Measurements from ENCODE around the gene MECP2.

The MECP2 gene

DNA sequence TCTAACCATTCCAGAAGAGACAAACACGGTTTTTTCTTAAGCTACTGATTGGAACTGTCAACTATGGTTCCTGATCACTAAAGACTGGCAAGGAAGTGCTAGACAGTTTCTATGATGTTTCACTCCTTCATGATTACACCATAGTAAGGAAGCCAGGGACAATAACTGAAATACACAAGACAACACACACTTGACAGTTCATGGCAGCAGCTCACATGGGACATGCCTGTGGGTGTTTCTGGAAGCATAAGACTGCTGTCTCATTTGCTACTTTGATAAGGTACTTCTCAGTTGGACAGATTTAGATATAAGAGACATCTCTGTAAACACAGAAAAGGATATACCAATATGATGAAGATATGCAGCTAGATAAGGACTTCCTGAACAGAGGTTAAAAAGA lies 69.5 kb downstream of the MECP2 start:
- Mint-ChIP-seq H3K4me1 (peaks cover 5 to 6% of the 10 kb centered on the region in 2 donors), H3K9me3 (no peaks in the 10 kb centered on the region), H3K27ac (peak overlapping the region; percentile 44), H3K27me3 (no peaks in the 10 kb centered on the region), H3K4me3 (no peak overlapping the region), H3K36me3 (peaks cover 12 to 21% of the 10 kb centered on the region in 2 donors)
- no peak for ATAC-seq (replicated peaks)
- DNase-seq: no peak

DNA sequence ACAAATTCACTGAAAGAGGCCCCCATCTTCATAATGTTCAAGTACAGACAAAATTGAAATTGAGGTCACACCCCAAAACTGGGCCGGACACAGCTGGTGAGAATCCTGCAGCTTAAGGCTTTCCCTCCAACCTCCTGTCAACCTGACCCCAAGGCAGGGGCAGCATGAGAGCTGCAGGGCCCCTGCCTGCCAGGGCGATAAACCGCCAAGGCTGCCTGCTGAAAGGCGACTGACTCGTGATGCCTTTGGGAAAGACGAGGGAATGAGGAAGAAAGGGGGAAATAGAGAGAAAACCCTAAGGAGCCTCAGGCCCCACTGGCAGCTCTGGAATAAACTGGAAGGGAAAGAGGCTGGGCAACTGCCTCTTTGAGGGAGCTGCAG lies 70.5 kb downstream of the MECP2 start:
- Mint-ChIP-seq H3K27ac (peak overlapping the region; percentile 34), H3K36me3 (peaks cover 12 to 16% of the 10 kb centered on the region in 2 donors), H3K9me3 (no peaks in the 10 kb centered on the region), H3K27me3 (no peaks in the 10 kb centered on the region), H3K4me3 (no peak overlapping the region), H3K4me1 (peaks cover 6 to 7% of the 10 kb centered on the region in 2 donors)
- ATAC-seq (replicated peaks) (no peak), DNase-seq (no peak)

DNA sequence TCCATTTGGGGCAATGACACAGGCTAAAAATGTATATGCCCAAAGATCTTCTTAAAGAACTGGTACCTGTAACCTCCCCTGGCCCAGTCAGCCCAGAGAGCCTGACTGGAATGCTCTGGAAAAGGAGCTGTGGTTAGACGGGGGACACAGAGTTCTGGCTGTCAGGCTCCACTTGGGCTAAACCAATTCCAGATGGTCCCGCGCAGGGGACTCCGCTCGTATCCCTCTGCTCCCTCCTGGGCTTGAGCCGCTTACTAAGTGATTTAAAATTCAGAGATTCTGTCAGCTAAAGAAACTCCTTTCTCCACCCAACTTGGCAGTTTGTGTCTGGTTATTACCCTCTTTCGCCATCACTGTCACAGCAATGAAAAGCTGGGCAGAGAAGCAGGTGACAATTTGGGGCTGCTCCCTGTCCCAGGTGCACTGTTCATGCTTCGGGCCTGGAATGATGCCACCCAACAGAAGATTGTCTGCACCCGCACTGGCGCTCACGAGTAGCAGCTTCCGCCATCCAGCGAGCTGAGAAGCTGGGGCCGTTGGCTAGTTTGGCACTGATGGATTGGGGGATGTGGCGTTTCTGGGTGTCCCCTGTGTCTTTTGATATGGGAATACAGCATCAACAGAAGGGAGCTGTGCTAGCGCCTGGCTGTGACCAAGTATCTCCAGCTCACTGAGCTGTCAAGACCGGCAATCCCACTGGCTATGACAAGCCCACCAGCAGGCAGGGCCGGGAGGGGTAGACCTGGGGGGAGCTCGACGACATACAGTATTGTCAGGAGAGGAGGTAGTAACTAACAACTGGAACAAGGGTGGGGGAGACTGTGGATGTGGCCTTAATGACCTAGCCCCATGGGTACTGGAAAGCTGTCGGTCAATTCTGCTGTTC lies 71.1 kb downstream of the MECP2 start:
- no peaks in the 10 kb centered on the region for H3K9me3 Mint-ChIP-seq
- H3K4me1 Mint-ChIP-seq: peaks cover 6 to 9% of the 10 kb centered on the region in 2 donors
- H3K27me3 Mint-ChIP-seq: no peaks in the 10 kb centered on the region
- H3K36me3 Mint-ChIP-seq: peaks cover 12 to 14% of the 10 kb centered on the region in 2 donors
- H3K27ac Mint-ChIP-seq: no peak overlapping the region
- DNase-seq (no peak), ATAC-seq (replicated peaks) (no peak)
- H3K4me3 Mint-ChIP-seq: no peak overlapping the region

DNA sequence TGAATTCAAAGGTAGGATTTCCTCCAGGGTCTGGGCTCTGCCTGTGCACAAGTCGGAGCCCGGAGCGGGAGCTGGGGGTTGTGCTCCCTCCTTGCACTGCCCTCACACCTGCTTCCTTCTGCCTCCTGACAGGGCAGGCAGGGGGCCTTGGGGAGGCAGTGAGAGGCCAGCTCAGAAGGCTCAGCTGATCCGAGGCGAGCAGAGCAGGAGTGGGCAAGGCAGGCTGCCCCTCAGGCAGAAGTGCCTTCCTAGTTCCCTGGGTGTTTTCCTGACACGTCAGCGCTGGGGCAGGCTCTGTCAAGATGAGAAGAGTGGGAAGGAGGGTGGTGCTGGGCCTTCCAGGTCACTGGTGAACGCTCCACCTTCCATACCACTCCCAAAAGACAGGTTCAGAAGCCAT lies 72.3 kb downstream of the MECP2 start:
- peaks cover 10 to 20% of the 10 kb centered on the region in 2 donors for H3K4me1 Mint-ChIP-seq
- DNase-seq (no peak), ATAC-seq (replicated peaks) (no peak)
- H3K9me3 Mint-ChIP-seq: no peaks in the 10 kb centered on the region
- H3K27me3 Mint-ChIP-seq: no peaks in the 10 kb centered on the region
- peaks cover 6 to 18% of the 10 kb centered on the region in 2 donors for H3K36me3 Mint-ChIP-seq
- H3K4me3 Mint-ChIP-seq: no peak overlapping the region
- H3K27ac Mint-ChIP-seq: no peak overlapping the region

DNA sequence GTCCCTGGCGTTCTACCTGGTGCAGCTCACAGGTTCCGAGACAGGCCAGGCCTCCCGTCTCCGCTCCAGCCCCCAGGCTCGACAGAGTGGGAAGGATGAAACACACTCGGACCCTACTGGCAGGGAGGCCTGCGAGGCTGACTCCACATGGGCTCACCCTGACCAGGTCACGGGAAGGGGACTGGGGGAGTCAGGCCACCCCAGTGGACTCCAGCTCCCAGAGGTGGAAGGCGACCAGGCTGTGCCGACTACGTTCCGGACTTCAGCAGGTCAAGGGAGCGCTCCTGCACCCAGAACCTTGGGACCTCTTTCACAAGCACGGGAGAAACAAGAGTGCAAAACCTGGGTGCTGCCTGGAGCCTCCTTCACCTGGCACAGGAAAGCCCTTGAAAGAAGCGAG lies 73.2 kb downstream of the MECP2 start:
- no peak for ATAC-seq (replicated peaks)
- Mint-ChIP-seq H3K36me3 (peaks cover 6 to 14% of the 10 kb centered on the region in 2 donors), H3K9me3 (no peaks in the 10 kb centered on the region), H3K4me1 (peaks cover 10 to 20% of the 10 kb centered on the region in 2 donors), H3K4me3 (no peak overlapping the region), H3K27ac (no peak overlapping the region), H3K27me3 (no peaks in the 10 kb centered on the region)
- DNase-seq: no peak

DNA sequence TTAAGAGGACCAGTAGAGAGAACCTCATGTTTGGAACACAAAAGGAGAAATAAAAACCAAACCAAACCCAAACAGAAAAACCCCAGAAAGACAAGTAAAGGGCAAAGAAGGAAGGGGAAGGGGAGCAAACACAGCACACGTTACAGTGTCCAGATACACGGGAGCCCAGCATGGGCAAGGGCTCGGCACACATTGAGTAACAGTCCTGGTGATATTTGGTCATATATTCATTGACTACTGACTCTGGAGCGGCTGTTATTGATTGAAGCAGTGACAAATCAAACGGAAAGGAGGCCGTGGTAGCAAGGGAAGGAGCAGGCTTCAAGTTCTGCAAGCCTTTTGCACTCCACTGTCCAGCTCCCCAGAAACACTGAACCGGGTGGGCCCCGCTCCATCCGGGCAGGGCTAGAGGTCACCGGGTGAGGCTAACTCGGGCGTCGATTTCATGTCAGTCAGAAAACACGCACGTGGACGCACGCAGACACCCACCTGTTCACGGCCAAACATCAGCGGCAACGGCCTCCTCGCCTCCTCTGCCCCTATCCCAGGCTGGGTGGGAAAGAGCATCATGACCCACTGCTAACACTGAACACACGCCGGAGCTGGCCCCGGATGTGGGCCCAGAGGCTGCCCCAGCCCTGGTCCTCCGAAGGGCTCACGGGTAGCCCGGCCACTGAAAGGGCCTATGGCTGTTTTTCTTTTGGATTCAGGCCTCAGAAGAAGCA lies 74.1 kb downstream of the MECP2 start:
- Mint-ChIP-seq H3K27me3 (no peaks in the 10 kb centered on the region), H3K27ac (peak overlapping the region; percentile 69)

DNA sequence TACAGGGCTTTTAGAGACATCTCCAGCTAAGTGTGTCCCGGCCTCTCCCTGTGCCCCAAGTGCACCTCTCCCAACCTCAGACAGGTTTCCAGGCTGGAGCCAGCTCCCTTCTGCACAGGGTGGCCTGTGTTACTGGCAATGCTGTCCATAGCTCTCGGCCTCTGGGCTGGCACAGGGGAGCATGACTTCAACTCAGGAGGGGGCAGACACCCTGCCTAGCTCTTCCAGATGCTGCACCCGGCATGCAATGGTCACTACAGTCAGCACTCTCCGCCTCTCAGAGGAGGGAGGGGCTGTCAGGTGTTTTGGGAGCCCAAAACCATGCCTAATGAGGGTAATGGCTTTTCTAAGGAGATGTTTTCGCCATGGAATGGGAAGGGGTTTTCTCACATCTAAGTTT lies 75.4 kb downstream of the MECP2 start:
- Mint-ChIP-seq H3K27ac (no peak overlapping the region), H3K4me3 (no peak overlapping the region), H3K27me3 (no peaks in the 10 kb centered on the region), H3K9me3 (no peaks in the 10 kb centered on the region), H3K36me3 (peaks cover 13% of the 10 kb centered on the region in 2 donors), H3K4me1 (peaks cover 12 to 28% of the 10 kb centered on the region in 2 donors)
- ATAC-seq (replicated peaks) (no peak), DNase-seq (no peak)

More for the DNA sequence above, 74.1 kb downstream of the MECP2 start:
- ATAC-seq (replicated peaks): no peak
- peaks cover 9 to 16% of the 10 kb centered on the region in 2 donors for H3K36me3 Mint-ChIP-seq
- no peak for DNase-seq
- peaks cover 11 to 26% of the 10 kb centered on the region in 2 donors for H3K4me1 Mint-ChIP-seq
- no peaks in the 10 kb centered on the region for H3K9me3 Mint-ChIP-seq
- peak overlapping the region in 1 of 2 donors; percentile 45 for H3K4me3 Mint-ChIP-seq

DNA sequence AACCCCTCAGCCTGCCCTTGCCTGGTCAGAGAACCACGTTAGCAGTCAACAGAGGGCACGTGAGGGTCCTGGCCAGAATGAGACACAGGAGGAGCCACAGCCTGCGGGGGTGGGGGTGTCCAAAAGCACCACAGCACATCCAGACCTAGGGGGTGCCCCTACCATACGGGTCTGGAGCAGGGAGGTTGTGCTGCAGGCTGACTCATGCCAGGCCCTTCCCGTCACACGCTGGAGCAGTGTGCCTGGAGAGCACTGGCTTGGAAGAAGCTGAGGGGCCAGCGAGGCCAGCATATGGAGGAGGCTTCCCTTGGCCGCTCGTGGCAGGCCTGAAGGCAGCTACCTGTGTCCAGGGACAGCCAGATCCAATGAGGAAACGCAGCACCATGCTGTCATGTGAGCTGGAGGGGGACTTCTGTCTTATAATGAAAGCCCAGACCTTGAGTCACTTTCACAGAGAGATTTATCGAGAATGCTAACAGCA lies 76.3 kb downstream of the MECP2 start:
- no peaks in the 10 kb centered on the region for H3K27me3 Mint-ChIP-seq
- peaks cover 13% of the 10 kb centered on the region in 2 donors for H3K36me3 Mint-ChIP-seq
- no peaks in the 10 kb centered on the region for H3K9me3 Mint-ChIP-seq
- H3K4me1 Mint-ChIP-seq: peaks cover 12 to 28% of the 10 kb centered on the region in 2 donors
- H3K27ac Mint-ChIP-seq: peak overlapping the region; percentile 70
- no peak for DNase-seq
- H3K4me3 Mint-ChIP-seq: peak overlapping the region; percentile 36 to 44
- no peak for ATAC-seq (replicated peaks)

DNA sequence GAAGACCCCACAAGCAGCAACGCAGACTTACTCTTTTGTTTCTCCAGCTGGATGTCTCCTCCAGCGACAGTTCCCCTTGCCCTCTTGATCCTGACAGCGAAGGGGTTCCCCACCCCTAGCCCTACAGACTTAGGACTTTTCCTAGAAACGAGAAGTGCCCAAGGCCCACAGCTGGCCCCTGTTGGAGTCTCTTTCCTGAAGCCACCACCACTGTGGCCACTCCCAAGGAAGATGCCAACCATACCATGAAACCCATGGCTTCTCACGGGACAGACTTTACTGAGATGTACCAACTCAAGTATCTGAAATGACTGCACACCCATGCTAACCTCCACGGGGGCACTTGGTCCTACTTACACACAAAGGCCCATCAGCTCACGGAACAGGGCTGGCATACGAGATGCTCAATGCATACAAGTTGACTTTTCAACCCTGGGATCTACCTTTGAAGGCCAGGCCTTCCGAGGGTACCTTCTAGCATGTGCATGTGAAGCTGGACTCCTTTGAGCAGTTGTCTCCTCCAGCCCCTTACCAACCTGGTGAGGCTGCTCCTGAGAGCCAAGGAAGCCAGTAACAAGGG lies 76.9 kb downstream of the MECP2 start:
- peak overlapping the region; percentile 87 to 90 for H3K4me3 Mint-ChIP-seq
- peaks cover 16 to 17% of the 10 kb centered on the region in 2 donors for H3K36me3 Mint-ChIP-seq
- no peaks in the 10 kb centered on the region for H3K9me3 Mint-ChIP-seq
- peak; percentile 8 to 13 for ATAC-seq (replicated peaks)
- peaks cover 0 to 4% of the 10 kb centered on the region in 2 donors for H3K27me3 Mint-ChIP-seq
- peak overlapping the region; percentile 97 for H3K27ac Mint-ChIP-seq
- H3K4me1 Mint-ChIP-seq: peaks cover 16 to 33% of the 10 kb centered on the region in 2 donors
- DNase-seq: no peak

DNA sequence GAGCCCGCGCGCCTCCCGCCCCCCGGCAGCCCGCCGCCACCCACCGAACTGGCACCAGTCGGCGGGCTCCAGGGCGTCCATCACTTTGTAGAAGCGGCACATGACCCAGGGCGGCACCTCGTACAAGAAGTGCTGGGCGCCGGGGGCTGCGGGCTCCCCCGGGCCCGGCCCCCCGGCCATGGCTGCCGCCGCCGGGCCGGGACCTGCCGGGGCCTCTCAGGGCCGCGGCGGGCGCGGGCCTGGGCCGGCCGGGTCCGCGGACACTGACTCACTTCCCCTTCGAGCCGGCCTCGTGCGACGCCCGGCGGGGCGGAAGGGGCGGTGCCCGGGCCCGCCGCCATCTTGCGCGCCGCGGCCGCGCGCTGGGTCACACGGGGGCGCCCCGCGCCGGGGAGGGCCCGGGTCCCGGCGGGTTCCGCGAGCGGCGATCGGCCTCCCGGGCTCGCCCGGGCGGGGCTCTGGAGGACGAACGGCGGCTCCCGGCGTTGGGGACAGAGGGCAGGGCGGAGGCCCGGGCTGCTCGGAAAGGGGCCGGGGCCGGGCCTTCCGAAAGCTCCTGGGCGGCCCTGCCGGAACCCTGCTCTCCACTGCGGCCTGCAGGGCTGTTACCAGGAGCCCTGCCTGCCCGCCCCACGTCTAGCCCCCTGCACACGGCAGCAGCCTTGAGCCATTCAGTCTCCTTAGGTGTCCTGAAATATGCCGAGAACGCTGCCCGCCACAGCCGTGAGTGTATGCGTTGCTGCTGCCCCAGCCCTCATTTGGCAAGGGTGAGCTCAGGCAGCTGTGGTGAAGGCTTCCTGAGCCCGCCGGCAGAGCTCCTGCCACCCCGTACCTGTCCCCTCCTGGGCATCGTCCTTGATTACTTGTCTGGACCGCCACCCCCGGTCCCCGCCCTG lies 77.6 kb downstream of the MECP2 start, which contains the start of gene IRAK1:
IRAK1 (minus strand) TSS at position 270 of the 896 bp plus-strand sequence; CDS start at position 180, 90 bp downstream.
- Mint-ChIP-seq H3K36me3 (peaks cover 17 to 22% of the 10 kb centered on the region in 2 donors), H3K27me3 (peaks cover 0 to 4% of the 10 kb centered on the region in 2 donors), H3K4me1 (peaks cover 21 to 39% of the 10 kb centered on the region in 2 donors), H3K9me3 (no peaks in the 10 kb centered on the region), H3K27ac (peak within 1 kb of the TSS; percentile 97), H3K4me3 (peak within 1 kb of the TSS; percentile 87 to 90)
- peak; percentile 43 for DNase-seq
- ATAC-seq (replicated peaks): peak; percentile 81 to 87

DNA sequence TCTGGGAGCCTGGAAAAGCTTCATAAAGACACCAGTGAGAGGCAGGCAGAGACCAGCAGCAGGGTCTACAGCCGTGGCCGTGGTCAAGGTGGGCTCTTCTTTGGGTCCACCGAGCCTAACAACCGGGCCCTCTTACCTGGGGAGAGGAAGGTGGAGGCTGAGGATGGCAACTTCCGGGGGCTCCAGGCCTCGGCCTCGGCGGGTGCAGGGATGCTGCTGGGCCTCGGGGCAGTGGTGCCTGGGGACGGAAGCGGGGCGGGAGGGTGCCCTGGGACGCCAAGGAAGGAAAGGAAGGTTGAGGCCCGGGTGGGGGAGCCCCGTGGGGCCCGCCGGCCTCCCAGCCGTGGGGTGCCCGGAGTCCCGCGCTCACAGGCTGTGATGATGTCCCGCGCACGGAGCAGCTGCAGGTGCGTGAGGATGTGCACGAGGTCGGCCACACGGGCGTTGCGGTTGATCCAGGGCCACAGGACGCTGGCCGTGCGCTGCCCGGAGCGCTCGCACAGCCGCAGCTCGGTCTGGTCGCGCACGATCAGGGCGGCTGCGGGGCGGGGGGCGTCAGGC lies 78.4 kb downstream of the MECP2 start:
- peak; percentile 24 to 27 for ATAC-seq (replicated peaks)
- Mint-ChIP-seq H3K4me1 (peaks cover 26 to 46% of the 10 kb centered on the region in 2 donors), H3K36me3 (peaks cover 17 to 26% of the 10 kb centered on the region in 2 donors), H3K27ac (peak overlapping the region; percentile 95), H3K27me3 (peaks cover 0 to 4% of the 10 kb centered on the region in 2 donors), H3K9me3 (no peaks in the 10 kb centered on the region), H3K4me3 (peak overlapping the region; percentile 86 to 89)
- DNase-seq: no peak

DNA sequence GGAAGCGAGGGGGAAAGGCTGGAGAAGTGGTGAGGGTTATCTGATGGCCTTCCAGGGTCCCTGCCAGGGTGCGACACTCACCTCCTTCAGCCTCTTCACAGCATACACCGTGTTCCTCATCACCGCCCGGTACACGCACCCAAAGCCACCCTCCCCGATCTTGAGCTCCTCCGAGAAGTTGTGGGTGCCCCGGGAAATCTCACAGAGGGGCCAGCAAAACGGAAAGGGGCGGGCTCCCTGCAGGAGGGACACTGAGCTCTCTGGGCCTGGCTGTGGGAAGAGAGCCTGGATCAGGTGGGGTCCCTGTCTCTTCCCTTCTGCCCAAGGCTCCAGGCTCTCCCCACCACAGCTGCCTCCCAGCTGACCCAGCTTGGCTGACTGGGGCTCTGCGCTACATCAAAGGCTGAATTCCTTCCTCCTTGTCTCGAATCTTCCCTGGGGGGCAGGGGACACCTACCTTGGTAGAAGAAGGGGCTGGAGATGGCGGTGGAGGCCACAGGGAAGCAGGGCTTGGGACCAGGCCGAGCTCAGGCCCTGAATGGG lies 78.9 kb downstream of the MECP2 start:
- H3K27me3 Mint-ChIP-seq: peaks cover 0 to 4% of the 10 kb centered on the region in 2 donors

More for the DNA sequence above, 78.9 kb downstream of the MECP2 start:
- peak overlapping the region; percentile 95 for H3K27ac Mint-ChIP-seq
- H3K4me3 Mint-ChIP-seq: peak overlapping the region; percentile 86 to 89
- H3K4me1 Mint-ChIP-seq: peaks cover 28 to 48% of the 10 kb centered on the region in 2 donors
- H3K9me3 Mint-ChIP-seq: no peaks in the 10 kb centered on the region
- DNase-seq (no peak), ATAC-seq (replicated peaks) (no peak)
- H3K36me3 Mint-ChIP-seq: peaks cover 17 to 28% of the 10 kb centered on the region in 2 donors
